ENCODE measurements around the gene KRTAP4-3. TPM values are rescaled to one million over a fixed set of nuclear protein-coding genes. Genes with fewer than 3 reads are reported as not detected.

The KRTAP4-3 gene
- total RNA-seq, 1 experiment from 2014 or later = not detected

- Histone ChIP-seq H2BK15ac (ENCODE audit: low read depth, low read length) (no peak overlapping the region), H3K79me1 (ENCODE audit: insufficient read depth, low read depth, low read length, poor library complexity, severe bottlenecking) (no peaks in the 10 kb centered on the region), H3K27me3 (ENCODE audit: insufficient read depth, low read length) (no peaks in the 10 kb centered on the region), H2AFZ (ENCODE audit: low read length) (no peak overlapping the region), H3K14ac (ENCODE audit: insufficient read depth, low read length) (no peak overlapping the region), H4K20me1 (ENCODE audit: control insufficient read depth, insufficient read depth, insufficient read length) (no peaks in the 10 kb centered on the region), H2BK20ac (ENCODE audit: low read depth, low read length, poor library complexity, severe bottlenecking) (no peak overlapping the region), H3K4me1 (ENCODE audit: insufficient read depth, low read length) (no peaks in the 10 kb centered on the region), H4K91ac (ENCODE audit: insufficient read length, low read depth, low read length) (no peak overlapping the region), H4K5ac (ENCODE audit: insufficient read length, low read depth, low read length) (no peak overlapping the region), H2BK12ac (ENCODE audit: insufficient read length, low read depth, low read length) (no peak overlapping the region), H2AK5ac (ENCODE audit: insufficient read length, low read length) (no peak overlapping the region), H3K23me2 (ENCODE audit: insufficient read length, low read depth, low read length, poor library complexity, severe bottlenecking) (no peaks in the 10 kb centered on the region), H2BK5ac (ENCODE audit: insufficient read length, low read length) (no peak overlapping the region), H3K9ac (ENCODE audit: extremely low read depth, insufficient read length, low read length) (no peak overlapping the region), H4K8ac (replicated peaks; ENCODE audit: insufficient read length, low read depth, low read length) (no peak overlapping the region), H3K4me2 (ENCODE audit: insufficient read depth, insufficient read length, low read length) (no peak overlapping the region), H3K9me3 (ENCODE audit: control insufficient read depth, low read depth, low read length) (no peaks in the 10 kb centered on the region), H3K18ac (ENCODE audit: insufficient read length, low read depth, low read length) (no peak overlapping the region), H3K56ac (ENCODE audit: insufficient read length, low read depth, low read length) (no peak overlapping the region), H2BK120ac (ENCODE audit: low read depth, low read length, poor library complexity, severe bottlenecking) (no peak overlapping the region), H3K79me2 (ENCODE audit: insufficient read depth, low read length) (no peaks in the 10 kb centered on the region), H3K27ac (ENCODE audit: insufficient read length, low read depth, low read length) (no peak overlapping the region), H3K4ac (ENCODE audit: low read depth, low read length) (no peak overlapping the region), H3K23ac (ENCODE audit: insufficient read length, low read depth, low read length) (no peak overlapping the region), H3T11ph (ENCODE audit: low read length) (no peak overlapping the region)
- Mint-ChIP-seq H3K27me3 (ENCODE audit: low read depth) (no peaks in the 10 kb centered on the region; the same call in 1 of the 2 replicates), H3K36me3 (ENCODE audit: insufficient read depth in 1 of 3, low read depth in 3 of 3) (peaks cover 0 to 2% (median 0%) of the 10 kb centered on the region in 3 experiments; a peak in 2 of 7 replicates), H3K9me3 (peaks cover 4 to 11% of the 10 kb centered on the region in 2 experiments; a peak in 4 of 5 replicates), H3K27ac (no peak overlapping the region), H3K4me1 (peaks cover 5% of the 10 kb centered on the region in 2 experiments), H3K4me3 (no peak overlapping the region)
- DNase-seq = no peak
- TF ChIP-seq CTCF (conservative IDR thresholded peaks at IDR 0.05) = no peak
- WGBS (ENCODE audit: extremely low coverage, insufficient read length, low lambda C conversion rate) = no CpG with 5 or more reads among the region's 3 CpGs
Observed at GRCh38 chr17:41126412-41126811, 41.6 kb downstream of the KRTAP4-3 start.
